ENCODE measurements around the gene ELF3. TPM values are rescaled to one million over a fixed set of nuclear protein-coding genes. Genes with fewer than 3 reads are reported as not detected.

The ELF3 gene
- total and polyA plus RNA-seq, 2 of the 13 experiments (the other 11 are each of a cell fraction or from before 2014, with no cell fraction given) = 11.5 to 55.1 TPM

DNA sequence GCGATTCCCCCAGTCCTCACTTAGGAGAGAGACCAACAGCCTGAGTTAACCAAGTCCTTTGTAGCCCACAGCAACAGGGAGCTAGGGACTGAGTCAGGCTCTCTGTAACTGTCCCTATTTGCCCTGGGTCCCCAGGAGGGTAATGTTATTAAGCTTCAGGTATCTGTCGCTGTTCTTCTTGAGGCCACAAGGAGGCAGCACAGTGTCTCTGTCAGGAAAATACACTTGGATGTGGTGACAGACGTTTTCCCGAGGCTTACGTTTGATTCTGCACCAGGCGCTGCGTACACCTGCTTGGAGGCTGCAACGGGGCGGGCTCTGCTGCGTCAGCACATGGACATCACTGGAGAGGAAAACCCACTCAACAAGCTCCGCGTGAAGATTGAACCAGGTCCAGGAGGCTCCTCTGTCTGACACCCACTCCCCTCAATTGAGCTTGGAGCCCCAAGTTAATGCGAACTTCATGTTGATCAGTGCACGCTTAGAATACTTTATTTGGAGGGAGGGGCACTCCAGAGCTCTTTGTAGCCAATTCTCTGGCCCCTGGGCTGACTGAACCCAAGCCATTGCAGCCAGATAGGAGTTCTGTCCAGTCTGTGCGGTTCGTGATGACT lies 10.7 kb upstream of the ELF3 start:
- no peak overlapping the region for H3K4me2 ChIP-seq (ENCODE audit: low read depth, low read length)
- H3K79me2 ChIP-seq (ENCODE audit: insufficient read depth, low read length) = no peaks in the 10 kb centered on the region
- no peak overlapping the region for H3K4me3 ChIP-seq (replicated peaks in 1 of 3; ENCODE audit: insufficient read depth in 1 of 3, low read depth in 2 of 3, low read length in 3 of 3)
- POLR2A ChIA-PET = interaction anchor here (0.6 to 1.8 kb wide), 5 partner anchors 10 to 120 kb away, joined by 3 to 17 read pairs (median 4); partner anchors contain the start of genes ELF3 and TIMM17A
- H3K9ac ChIP-seq (ENCODE audit: insufficient read depth, low read depth, low read length) = no peak overlapping the region
- CTCF ChIA-PET (ENCODE audit: low intra/inter-chr PET ratio, low total read pairs) = interaction anchor here (1.4 to 3.1 kb wide), 2 partner anchors 119 to 122 kb away, joined by 9 to 42 read pairs; partner anchors contain the start of gene GPR37L1
- 80% methylated on average over 14 of the region's 16 CpGs for WGBS (ENCODE audit: low lambda C conversion rate)
- H4K20me1 ChIP-seq (ENCODE audit: insufficient read depth, low read length) = 0 out of 2 replicates have a peak, but pooled peaks cover 3% of the 10 kb centered on the region
- BruUV-seq (replicated peaks) = no TSS peak
- peaks cover 16 to 63% of the 10 kb centered on the region in 2 experiments for H3K36me3 ChIP-seq (replicated peaks in 1 of 2; ENCODE audit: control insufficient read depth in 1 of 2, insufficient read depth in 2 of 2, low read length in 2 of 2)
- no peaks in the 10 kb centered on the region for H3K9me3 ChIP-seq (ENCODE audit: low read length)
- DNase-seq (ENCODE audit: low spot score) (peak; percentile 64), FAIRE-seq (peak; percentile 90), ATAC-seq (peak; percentile 90)
- intact Hi-C loops (cut with micrococcal nuclease; ENCODE audit: unreplicated experiment) (loop anchor here (1.0 kb wide), 2 partner anchors 120 to 136 kb away; no protein-coding TSS in a partner anchor), in situ Hi-C loops (cut with HindIII; ENCODE audit: extremely low pct_ligation_motif_present, low pct_unique_long_range_greater_than_20kb) (no loop called here)
- no peak overlapping the region for H3K27ac ChIP-seq (ENCODE audit: extremely low read length, insufficient read depth, low read length)
- H3K4me1 ChIP-seq (ENCODE audit: insufficient read depth, low read length) = no peaks in the 10 kb centered on the region
- no peaks in the 10 kb centered on the region for H3K27me3 ChIP-seq (ENCODE audit: control insufficient read depth in 1 of 2, insufficient read depth in 2 of 2, low read length in 2 of 2)
- no peak overlapping the region for H2AFZ ChIP-seq (ENCODE audit: low read length)
- TF ChIP-seq IKZF1 (IDR thresholded peaks at IDR 0.05) (no peak), AHR (CRISPR knock-in tag; IDR thresholded peaks at IDR 0.05) (no peak), RBFOX2 (IDR thresholded peaks at IDR 0.05; ENCODE audit: low read depth, low read length) (0 out of 2 replicates have a peak, but pooled peaks have one; percentile 20), ZGPAT (CRISPR knock-in tag; IDR thresholded peaks at IDR 0.05) (no peak), ZNF17 (CRISPR knock-in tag; IDR thresholded peaks at IDR 0.05) (no peak), ZNF343 (CRISPR knock-in tag; IDR thresholded peaks at IDR 0.05) (no peak), RFX3 (CRISPR knock-in tag; IDR thresholded peaks at IDR 0.05) (no peak), JUN (CRISPR knock-in tag; IDR thresholded peaks at IDR 0.05) (no peak), JUND (CRISPR knock-in tag; IDR thresholded peaks at IDR 0.05) (no peak), ZNF510 (CRISPR knock-in tag; IDR thresholded peaks at IDR 0.05; ENCODE audit: low read depth) (no peak), DBP (CRISPR knock-in tag; IDR thresholded peaks at IDR 0.05; ENCODE audit: not compliant biosample characterization) (no peak), RBM39 (IDR thresholded peaks at IDR 0.05; ENCODE audit: low read depth, low read length, poor library complexity, severe bottlenecking) (no peak), ZNF558 (CRISPR knock-in tag; IDR thresholded peaks at IDR 0.05; ENCODE audit: borderline replicate concordance) (no peak), SRSF9 (IDR thresholded peaks at IDR 0.05; ENCODE audit: borderline replicate concordance, insufficient read depth, low read depth, low read length, poor library complexity, severe bottlenecking) (no peak), TRAFD1 (CRISPR knock-in tag; IDR thresholded peaks at IDR 0.05; ENCODE audit: borderline replicate concordance) (no peak), ZNF317 (CRISPR knock-in tag; IDR thresholded peaks at IDR 0.05) (no peak), NFE2L2 (IDR thresholded peaks at IDR 0.05; ENCODE audit: low read length) (no peak), FLYWCH1 (CRISPR knock-in tag; IDR thresholded peaks at IDR 0.05) (no peak)
- TF ChIP-seq, protein P1, sequence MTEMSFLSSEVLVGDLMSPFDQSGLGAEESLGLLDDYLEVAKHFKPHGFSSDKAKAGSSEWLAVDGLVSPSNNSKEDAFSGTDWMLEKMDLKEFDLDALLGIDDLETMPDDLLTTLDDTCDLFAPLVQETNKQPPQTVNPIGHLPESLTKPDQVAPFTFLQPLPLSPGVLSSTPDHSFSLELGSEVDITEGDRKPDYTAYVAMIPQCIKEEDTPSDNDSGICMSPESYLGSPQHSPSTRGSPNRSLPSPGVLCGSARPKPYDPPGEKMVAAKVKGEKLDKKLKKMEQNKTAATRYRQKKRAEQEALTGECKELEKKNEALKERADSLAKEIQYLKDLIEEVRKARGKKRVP (CRISPR knock-in tag; IDR thresholded peaks at IDR 0.05) = no peak
- TF ChIP-seq, protein P2, sequence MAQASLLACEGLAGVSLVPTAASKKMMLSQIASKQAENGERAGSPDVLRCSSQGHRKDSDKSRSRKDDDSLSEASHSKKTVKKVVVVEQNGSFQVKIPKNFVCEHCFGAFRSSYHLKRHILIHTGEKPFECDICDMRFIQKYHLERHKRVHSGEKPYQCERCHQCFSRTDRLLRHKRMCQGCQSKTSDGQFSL (CRISPR knock-in tag; IDR thresholded peaks at IDR 0.05) = no peak
